B cell (primary cell): ENCODE measurements around the gene SNX19. TPM values are rescaled to one million over a fixed set of nuclear protein-coding genes. Genes with fewer than 3 reads are reported as not detected.

ENCODE experiments used
- ATAC-seq: fragments of 200-7000 bp; cut with Tn5 transposase; one replicate; pipeline ENCODE4 v1.10.0; 2021; ENCODE audit warnings: low read depth, mild to moderate bottlenecking, moderate number of reproducible peaks, moderate library complexity
- CTCF ChIA-PET: fragments of 350-600 bp; sonication (Branson Sonifier 250); formaldehyde crosslinking; loops from one replicate; lab custom pipeline; 2021; ENCODE audit warnings: antibody characterized with exemption, inconsistent platforms; lab: Charles Lee
- POLR2A ChIA-PET: fragments of 350-600 bp; sonication (Branson Sonifier 250); formaldehyde crosslinking; loops from one replicate; lab custom pipeline; 2021; ENCODE audit warnings: antibody characterized with exemption; lab: Charles Lee
- DNase-seq: peaks from one replicate; pipeline ENCODE4 v3.0.0; 2013
- H2AFZ ChIP-seq: 2 replicates; pipeline ENCODE4 v1.6.1; 2012; ENCODE audit warnings: mild to moderate bottlenecking, low read depth, low read length; ENCODE audit not compliant: insufficient read depth, poor library complexity, severe bottlenecking
- H3K27ac ChIP-seq, 2 donors: 1 replicate in 1 of 2; 2 replicates in 1 of 2; pipeline ENCODE4 v1.5.1; 2012 to 2013; ENCODE audit warnings: low read length in 2 of 2, mild to moderate bottlenecking in 2 of 2, moderate library complexity in 1 of 2
- H3K27me3 ChIP-seq, 4 experiments: fragments of 200-600 bp in 1 of 4; sonication (generic) in 1 of 4; replicated peaks in 1 of 4; 1 replicate in 2 of 4; 2 replicates in 2 of 4; pipeline versions ENCODE4 v1.6.1 to v1.7.0; 2013 to 2016; ENCODE audit warnings: low read length in 3 of 4, mild to moderate bottlenecking in 2 of 4, mixed read lengths in 1 of 4, moderate library complexity in 1 of 4; ENCODE audit not compliant: insufficient read depth in 4 of 4, control insufficient read depth in 3 of 4; ENCODE audit errors: control extremely low read depth in 1 of 4
- H3K36me3 ChIP-seq, 2 experiments: replicated peaks in 1 of 2; 1 replicate in 1 of 2; 2 replicates in 1 of 2; pipeline versions ENCODE4 v1.6.1 to v1.7.1; 2013; ENCODE audit warnings: low read length in 1 of 2; ENCODE audit not compliant: insufficient read depth in 2 of 2, control insufficient read depth in 1 of 2; ENCODE audit errors: control extremely low read depth in 1 of 2, extremely low read depth in 1 of 2
- H3K4me1 ChIP-seq, 2 donors: fragments of 200-600 bp in 1 of 2; sonication (generic) in 1 of 2; 1 replicate in 1 of 2; 2 replicates in 1 of 2; pipeline versions ENCODE4 v1.5.1 to v1.6.1; 2013 to 2017; ENCODE audit warnings: low read length in 2 of 2; ENCODE audit not compliant: control insufficient read depth in 2 of 2, insufficient read depth in 2 of 2
- H3K4me2 ChIP-seq: replicated peaks from 2 replicates; pipeline ENCODE3; 2012; ENCODE audit warnings: mild to moderate bottlenecking, low read depth, low read length; ENCODE audit not compliant: poor library complexity, severe bottlenecking
- H3K4me3 ChIP-seq, 5 experiments: fragments of 200-600 bp in 1 of 5; sonication (generic) in 1 of 5; 1 replicate in 3 of 5; 2 replicates in 2 of 5; pipeline versions ENCODE4 v1.5.1 to v1.7.0; 2011 to 2016; ENCODE audit warnings: low read length in 4 of 5, mild to moderate bottlenecking in 4 of 5, low read depth in 2 of 5, control low read depth in 1 of 5, moderate library complexity in 1 of 5; ENCODE audit not compliant: insufficient read depth in 1 of 5; ENCODE audit errors: control extremely low read depth in 1 of 5, extremely low read depth in 1 of 5
- H3K79me2 ChIP-seq: fragments of 200-600 bp; sonication (generic); one replicate; pipeline ENCODE4 v1.6.0; 2016; ENCODE audit warnings: low read length; ENCODE audit not compliant: control insufficient read depth, insufficient read depth
- H3K9ac ChIP-seq: fragments of 200-600 bp; sonication (generic); 2 replicates; pipeline ENCODE4 v1.6.1; 2017; ENCODE audit warnings: mild to moderate bottlenecking, low read length, moderate library complexity
- H3K9me3 ChIP-seq, 3 donors: one replicate each; pipeline versions ENCODE4 v1.6.1 to v1.7.1; 2013; ENCODE audit warnings: low read length in 2 of 3; ENCODE audit not compliant: control insufficient read depth in 2 of 3, insufficient read depth in 1 of 3; ENCODE audit errors: control extremely low read depth in 1 of 3
- H4K20me1 ChIP-seq: 2 replicates; pipeline ENCODE4 v1.6.0; 2012; ENCODE audit warnings: mild to moderate bottlenecking, low read length; ENCODE audit not compliant: insufficient read depth, control insufficient read depth, poor library complexity, severe bottlenecking
- H3K27ac Mint-ChIP-seq: one replicate; pipeline ENCODE4 v1.8.0; 2021; ENCODE audit warnings: mixed read lengths
- H3K27me3 Mint-ChIP-seq: one replicate; pipeline ENCODE4 v1.8.0; 2021; ENCODE audit warnings: mixed read lengths
- H3K4me1 Mint-ChIP-seq: one replicate; pipeline ENCODE4 v1.8.0; 2021; ENCODE audit warnings: mixed read lengths
- H3K4me3 Mint-ChIP-seq: one replicate; pipeline ENCODE4 v1.8.0; 2021; ENCODE audit warnings: mixed read lengths
- H3K9me3 Mint-ChIP-seq: one replicate; pipeline ENCODE4 v1.8.0; 2022; ENCODE audit warnings: mixed read lengths; ENCODE audit not compliant: insufficient read depth
- CTCF ChIP-seq: fragments of 200-600 bp; IDR thresholded peaks from one replicate; pipeline ENCODE4 v1.8.0; 2022; ENCODE audit warnings: antibody characterized with exemption, mild to moderate bottlenecking
- EZH2 ChIP-seq: IDR thresholded peaks from 2 replicates; pipeline ENCODE4 v1.6.1; 2012; ENCODE audit warnings: borderline replicate concordance, low read depth, mild to moderate bottlenecking, moderate library complexity, low read length; ENCODE audit not compliant: insufficient read depth, poor library complexity, severe bottlenecking
- WGBS: methylation state at CpG from one replicate; pipeline ENCODE4 v1.1.5; 2013; ENCODE audit warnings: missing lambda C conversion rate; ENCODE audit not compliant: insufficient coverage; 5-methylcytosine and 5-hydroxymethylcytosine counted together
- intact Hi-C: fragments of 100-400 bp; cut with micrococcal nuclease; formaldehyde crosslinking; loops from one replicate; pipeline ENCODE4 v1.10.0; 2022
- polyA plus RNA-seq: library from polyadenylated mRNA; depleted of rRNA; stranded (reverse); fragments of >200 nt; gene quantifications from 2 replicates; pipeline ENCODE4 v1.2.3, GENCODE V29; 2012
- total RNA-seq, 2 donors: library from RNA; stranded (reverse); fragments of 120-200 nt in 1 of 2; gene quantifications; 1 replicate in 1 of 2; 2 replicates in 1 of 2; pipeline versions ENCODE4 v1.2.3 to v1.2.4, GENCODE V29; 2013 to 2022

Gene SNX19
- total and polyA plus RNA-seq, 2 donors (not counting 1 experiment from before 2014, with no cell fraction given): 24.2 to 74.0 TPM

GRCh38 chr11:130918081-130918480, 1.8 kb upstream of the SNX19 start:
- H4K20me1 ChIP-seq: no peaks in the 10 kb centered on the region
- ChIA-PET CTCF (interaction anchor here (1.6 kb wide), 1 partner anchor 487 kb away, joined by 6 read pairs; no protein-coding TSS in a partner anchor), POLR2A (no interaction called here)
- H3K4me3 ChIP-seq: no peak overlapping the region
- WGBS: 64% methylated on average over 5 of the region's 6 CpGs
- Mint-ChIP-seq H3K4me3 (peak overlapping the region; percentile 26), H3K27me3 (peaks cover 27% of the 10 kb centered on the region), H3K9me3 (no peaks in the 10 kb centered on the region), H3K27ac (no peak overlapping the region), H3K4me1 (peaks cover 35% of the 10 kb centered on the region)
- peaks cover 12 to 24% of the 10 kb centered on the region in 2 donors for H3K4me1 ChIP-seq
- no peak for DNase-seq
- no peak overlapping the region for H3K9ac ChIP-seq
- TF ChIP-seq CTCF (no peak), EZH2 (no peak)
- H3K79me2 ChIP-seq: peaks cover 18% of the 10 kb centered on the region
- H3K4me2 ChIP-seq: no peak overlapping the region
- peaks cover 0 to 9% (median 0%) of the 10 kb centered on the region in 4 experiments for H3K27me3 ChIP-seq
- H3K9me3 ChIP-seq: peaks cover 0 to 23% (median 0%) of the 10 kb centered on the region in 3 donors
- no peak overlapping the region for H2AFZ ChIP-seq
- H3K27ac ChIP-seq: no peak overlapping the region
- intact Hi-C loops: loop anchor here (5.0 kb wide), 1 partner anchor 1641 kb away; no protein-coding TSS in a partner anchor
- peaks cover 0 to 14% of the 10 kb centered on the region in 2 experiments for H3K36me3 ChIP-seq
- ATAC-seq: no peak

- ChIA-PET CTCF (interaction anchor here (0.6 to 2.0 kb wide), 10 partner anchors 12 to 1639 kb away, joined by 3 to 9 read pairs (median 3); no protein-coding TSS in a partner anchor), POLR2A (interaction anchor here (0.9 kb wide), 1 partner anchor 55 kb away, joined by 3 read pairs; no protein-coding TSS in a partner anchor)
- peak overlapping the region; percentile 99 for H3K9ac ChIP-seq
- peak overlapping the region; percentile 35 to 91 for H3K27ac ChIP-seq
- H4K20me1 ChIP-seq: no peaks in the 10 kb centered on the region
- peaks cover 0 to 14% of the 10 kb centered on the region in 2 experiments for H3K36me3 ChIP-seq
- WGBS: no CpG with 5 or more reads among the region's 8 CpGs
- peak overlapping the region; percentile 91 for H3K4me3 Mint-ChIP-seq
- peaks cover 18% of the 10 kb centered on the region for H3K79me2 ChIP-seq
- peaks cover 0 to 9% (median 0%) of the 10 kb centered on the region in 4 experiments for H3K27me3 ChIP-seq
- H3K27me3 Mint-ChIP-seq: peaks cover 26% of the 10 kb centered on the region
- peaks cover 0 to 23% (median 0%) of the 10 kb centered on the region in 3 donors for H3K9me3 ChIP-seq
- peak overlapping the region; percentile 90 for H3K27ac Mint-ChIP-seq
- DNase-seq (no peak), ATAC-seq (no peak)
- TF ChIP-seq CTCF (no peak), EZH2 (no peak)
- H3K9me3 Mint-ChIP-seq: no peaks in the 10 kb centered on the region
- peaks cover 41% of the 10 kb centered on the region for H3K4me1 Mint-ChIP-seq
- H2AFZ ChIP-seq: peak overlapping the region; percentile 88
- intact Hi-C loops: loop anchor here (1.0 to 5.0 kb wide), 4 partner anchors 55 to 1640 kb away; no protein-coding TSS in a partner anchor
- H3K4me2 ChIP-seq: peak overlapping the region; percentile 89
- H3K4me3 ChIP-seq: peak overlapping the region; percentile 65 to 97 (median 85)
- peaks cover 12 to 24% of the 10 kb centered on the region in 2 donors for H3K4me1 ChIP-seq
Observed at GRCh38 chr11:130916910-130917309, 631 bp upstream of the SNX19 start.
